Activated CD4-positive, alpha-beta T cell treated with anti-CD3 and anti-CD28 coated beads, Interleukin-2, amount 50 U/mL, for 4 hours (primary cell): ENCODE data around the gene MX2.
"Not testable (repeated sequence)": the region's sequence is repeated elsewhere in the genome, so short reads cannot be mapped to it uniquely, and the experiment has no call there.

Source experiments
- DNase-seq, 2 experiments: peaks; one replicate each; pipeline ENCODE4 v3.0.0-alpha.2; 2020

MX2 gene

GRCh38 chr21:41390043-41390639 lies 28.3 kb downstream of the MX2 start:
- no peak for DNase-seq

- no peak for DNase-seq
These were observed 32.1 kb downstream of the MX2 start for GRCh38 chr21:41393876-41394465.

- no peak for DNase-seq
These were observed 34.8 kb downstream of the MX2 start for GRCh38 chr21:41396558-41397075.

GRCh38 chr21:41397471-41397891 lies 35.7 kb downstream of the MX2 start:
- DNase-seq, result no peak

- DNase-seq, result no peak
These were observed 36.4 kb downstream of the MX2 start for GRCh38 chr21:41398251-41398650.

- DNase-seq, result no peak
These were observed 37.0 kb downstream of the MX2 start for GRCh38 chr21:41398831-41399230.

- no peak for DNase-seq
These were observed 37.5 kb downstream of the MX2 start for GRCh38 chr21:41399246-41399800.

- DNase-seq, result no peak
These were observed 40.4 kb downstream of the MX2 start for GRCh38 chr21:41402231-41402630.

GRCh38 chr21:41402796-41403195 lies 41.0 kb downstream of the MX2 start:
- no peak for DNase-seq

- DNase-seq, result no peak
These were observed 41.5 kb downstream of the MX2 start for GRCh38 chr21:41403331-41403730.

- DNase-seq, result no peak
These were observed 42.1 kb downstream of the MX2 start for GRCh38 chr21:41403966-41404365.

- no peak for DNase-seq
These were observed 43.5 kb downstream of the MX2 start for GRCh38 chr21:41405321-41405720.

GRCh38 chr21:41406340-41406739 lies 44.5 kb downstream of the MX2 start:
- no peak for DNase-seq

- no peak for DNase-seq
These were observed 46.0 kb downstream of the MX2 start for GRCh38 chr21:41407541-41408460.

- DNase-seq, result no peak
These were observed 48.5 kb downstream of the MX2 start for GRCh38 chr21:41410361-41410760.

GRCh38 chr21:41410767-41411448 lies 49.1 kb downstream of the MX2 start:
- no peak for DNase-seq

GRCh38 chr21:41411449-41412089 lies 49.7 kb downstream of the MX2 start:
- DNase-seq, result no peak

GRCh38 chr21:41417505-41417904 lies 55.7 kb downstream of the MX2 start:
- not testable (repeated sequence) for DNase-seq

GRCh38 chr21:41418393-41418792 lies 56.6 kb downstream of the MX2 start:
- no peak for DNase-seq

- no peak for DNase-seq
These were observed 57.3 kb downstream of the MX2 start for GRCh38 chr21:41418956-41419680.
